GM18873 (cell line): ENCODE data around the gene ARHGAP6.

Experiments used
- ATAC-seq: cut with Tn5 transposase; IDR thresholded peaks from one replicate; pipeline ENCODE4 v1.9.1; 2021; ENCODE audit warnings: mild to moderate bottlenecking, moderate library complexity, moderate number of reproducible peaks; ENCODE audit not compliant: unreplicated experiment, low FRiP score

The ARHGAP6 gene

GRCh38 chrX:11465648-11466411 is 199.9 kb downstream of the ARHGAP6 start:
- no peak for ATAC-seq

- ATAC-seq = no peak
Observed at GRCh38 chrX:11464836-11465463, 200.8 kb downstream of the ARHGAP6 start.

GRCh38 chrX:11464380-11464779 is 201.3 kb downstream of the ARHGAP6 start:
- no peak for ATAC-seq

DNA sequence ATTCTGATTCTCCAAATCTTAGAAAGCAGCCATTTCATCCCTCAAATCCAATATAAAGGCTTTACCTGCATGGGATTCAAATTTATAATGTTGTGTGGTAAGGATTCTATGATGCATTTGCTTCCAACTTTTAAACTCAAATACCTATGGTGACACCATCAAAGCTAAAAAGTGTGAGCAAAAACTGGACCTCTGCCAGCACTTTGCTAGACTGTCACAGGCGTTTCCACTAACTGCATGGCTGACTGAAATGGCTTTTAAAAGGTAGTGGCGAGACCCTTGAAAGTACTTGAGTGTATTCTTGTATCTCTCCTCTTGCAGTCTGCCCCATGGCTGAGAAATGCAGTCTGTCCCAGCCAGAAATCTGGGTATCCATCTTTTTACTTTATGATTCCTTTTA is 203.1 kb downstream of the ARHGAP6 start:
- no peak for ATAC-seq

GRCh38 chrX:11462136-11462535 is 203.6 kb downstream of the ARHGAP6 start:
- ATAC-seq = no peak

DNA sequence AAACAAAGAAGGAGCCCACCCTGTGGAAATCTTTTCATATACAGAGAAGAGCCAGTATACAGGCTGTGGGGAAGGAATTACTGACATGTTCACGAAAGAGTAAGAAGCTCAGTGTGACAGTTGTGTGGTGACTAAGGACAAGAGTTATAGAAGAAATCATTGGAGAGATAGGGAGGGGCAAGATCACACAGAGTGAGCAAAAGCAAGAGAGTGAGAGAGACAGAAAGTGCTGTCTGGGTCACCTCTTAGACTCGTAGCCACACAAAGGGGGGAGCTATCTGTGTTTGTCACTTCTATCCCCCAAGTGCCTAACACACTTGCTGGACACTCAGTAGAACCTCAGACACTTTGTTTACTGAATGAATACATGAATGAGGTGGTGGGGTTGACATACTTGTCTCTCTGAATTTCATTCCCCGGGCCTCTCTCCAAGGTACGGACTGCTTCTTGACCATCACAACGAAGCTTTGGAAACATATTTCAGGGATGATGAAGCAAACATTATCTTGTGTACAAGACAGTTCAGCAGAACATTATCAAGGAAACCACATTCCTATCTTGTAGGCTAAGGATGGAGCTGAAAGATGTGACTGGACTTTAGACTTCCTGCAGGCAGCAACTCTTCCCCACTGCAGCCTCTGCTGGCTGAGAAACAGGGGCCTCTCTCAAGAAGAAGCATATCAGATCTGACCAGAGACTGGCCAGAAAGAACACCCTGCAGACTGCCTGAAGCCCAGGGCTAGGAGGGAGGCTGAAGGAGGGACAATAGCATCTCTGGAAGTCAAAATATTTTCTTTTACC is 204.3 kb downstream of the ARHGAP6 start:
- no peak for ATAC-seq

- ATAC-seq = no peak
Observed at GRCh38 chrX:11460347-11460746, 205.4 kb downstream of the ARHGAP6 start.

DNA sequence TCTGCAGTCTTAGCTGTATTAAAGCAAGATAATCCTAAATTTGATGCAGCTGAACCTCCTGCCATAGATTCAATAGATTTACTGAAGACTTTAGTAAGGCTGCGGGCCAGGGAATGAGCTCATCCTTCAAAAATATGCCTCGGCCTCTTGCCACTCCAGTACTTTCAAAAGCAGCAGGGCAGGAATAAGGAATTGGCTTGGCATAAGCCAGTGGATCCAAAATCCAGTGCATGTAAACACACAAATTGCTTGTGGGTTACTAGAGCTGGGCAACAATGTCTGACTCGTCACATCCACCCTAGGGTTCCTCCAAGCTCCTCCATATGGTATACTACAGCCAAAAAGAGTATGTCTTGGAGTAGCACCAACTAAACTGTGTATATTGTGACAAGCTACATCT is 207.6 kb downstream of the ARHGAP6 start:
- no peak for ATAC-seq

- no peak for ATAC-seq
Observed at GRCh38 chrX:11451151-11451550, 214.6 kb downstream of the ARHGAP6 start.

DNA sequence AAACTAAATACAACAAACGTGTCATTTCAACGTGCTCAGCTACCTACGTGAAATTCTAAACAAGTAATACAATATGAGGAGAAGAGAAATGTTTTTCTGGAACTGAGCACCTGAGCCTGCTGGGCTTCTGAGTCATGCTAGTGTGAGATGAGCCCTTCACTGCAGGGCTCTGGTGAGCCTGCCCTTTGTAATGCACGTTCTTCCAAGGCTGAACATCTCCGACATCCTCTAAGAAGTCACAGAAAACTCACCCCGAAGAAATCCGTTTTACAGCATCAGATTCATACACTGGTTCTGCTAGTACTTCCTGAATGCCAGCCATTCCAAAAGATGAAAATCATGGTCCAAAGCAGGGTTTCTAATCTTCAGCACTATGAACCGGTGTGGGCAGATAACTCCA is 215.4 kb downstream of the ARHGAP6 start:
- ATAC-seq = no peak

DNA sequence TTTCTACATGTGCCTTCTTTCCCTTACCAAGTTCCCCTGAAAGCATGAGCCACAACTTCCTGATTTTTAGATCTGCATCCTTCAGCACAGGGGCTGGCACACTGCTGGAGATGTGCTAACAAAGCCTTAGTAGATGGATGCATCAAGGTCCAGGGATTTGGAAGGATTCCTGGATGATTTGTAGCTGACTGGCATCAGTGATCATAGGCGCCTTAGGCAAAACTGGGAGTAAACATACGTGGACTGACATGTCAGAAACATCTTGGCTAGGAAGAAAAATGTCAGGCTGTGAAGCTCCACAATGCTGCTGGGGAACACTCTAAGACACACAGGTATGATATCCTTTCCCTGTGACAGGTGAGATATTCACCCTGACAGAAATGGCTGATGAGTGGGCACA is 216.1 kb downstream of the ARHGAP6 start:
- no peak for ATAC-seq

GRCh38 chrX:11447418-11447817 is 218.3 kb downstream of the ARHGAP6 start:
- no peak for ATAC-seq

DNA sequence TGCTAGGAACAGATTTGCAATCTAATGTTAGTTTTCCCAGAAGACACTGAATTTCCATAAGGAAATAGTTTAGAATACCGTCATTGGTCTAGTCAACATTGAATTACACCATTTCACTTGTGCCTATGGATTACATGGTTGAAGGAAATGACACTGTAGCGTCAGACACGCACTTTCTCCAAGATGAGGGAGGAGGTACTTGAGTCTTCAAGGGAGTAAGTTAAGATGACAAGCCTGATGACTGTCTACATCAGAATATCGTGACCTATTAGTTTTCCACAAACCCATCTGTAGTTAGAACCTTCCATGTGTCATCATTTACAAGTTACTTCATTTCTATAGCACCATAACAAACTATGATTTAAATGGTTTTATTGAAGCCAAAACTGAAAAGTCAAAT is 218.8 kb downstream of the ARHGAP6 start:
- no peak for ATAC-seq

DNA sequence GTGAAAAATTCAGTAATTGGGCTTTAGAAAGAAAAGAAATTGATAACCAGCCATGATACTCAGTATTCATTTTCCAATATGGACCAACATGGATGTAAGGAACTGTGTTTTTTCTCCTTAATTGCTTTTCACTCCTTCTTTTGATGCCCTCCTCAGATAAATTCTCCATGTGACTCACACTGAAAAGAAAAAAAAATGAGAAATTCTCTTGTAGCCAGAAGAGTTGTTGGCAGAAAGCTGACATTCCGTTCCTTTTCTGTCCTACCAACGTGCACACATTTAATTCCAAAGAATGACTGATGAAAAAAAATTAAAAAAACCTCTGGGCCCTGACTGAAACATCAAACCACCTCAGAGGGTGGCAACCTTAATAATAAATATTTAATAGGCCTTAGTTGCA is 219.4 kb downstream of the ARHGAP6 start:
- ATAC-seq = no peak

DNA sequence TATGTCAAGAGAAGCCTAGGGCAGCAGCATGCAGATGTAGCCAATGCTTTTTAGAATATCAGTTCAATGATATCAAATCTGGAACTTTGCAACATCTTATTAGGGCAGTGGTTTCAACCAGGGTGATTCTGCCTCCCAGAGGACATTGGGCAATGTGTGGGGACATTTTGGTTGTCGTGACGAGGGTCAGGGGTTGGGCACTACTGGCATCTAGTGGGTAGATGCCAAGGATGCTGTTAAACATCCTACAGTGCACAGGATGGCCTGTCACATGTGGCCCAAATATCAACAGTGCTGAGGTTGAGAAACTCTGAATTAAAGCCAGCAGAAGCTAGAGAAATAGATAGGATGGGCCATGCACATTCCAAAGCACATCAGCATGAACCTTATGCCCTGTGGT is 220.2 kb downstream of the ARHGAP6 start:
- ATAC-seq = no peak

GRCh38 chrX:11444052-11444451 is 221.7 kb downstream of the ARHGAP6 start:
- ATAC-seq = no peak

DNA sequence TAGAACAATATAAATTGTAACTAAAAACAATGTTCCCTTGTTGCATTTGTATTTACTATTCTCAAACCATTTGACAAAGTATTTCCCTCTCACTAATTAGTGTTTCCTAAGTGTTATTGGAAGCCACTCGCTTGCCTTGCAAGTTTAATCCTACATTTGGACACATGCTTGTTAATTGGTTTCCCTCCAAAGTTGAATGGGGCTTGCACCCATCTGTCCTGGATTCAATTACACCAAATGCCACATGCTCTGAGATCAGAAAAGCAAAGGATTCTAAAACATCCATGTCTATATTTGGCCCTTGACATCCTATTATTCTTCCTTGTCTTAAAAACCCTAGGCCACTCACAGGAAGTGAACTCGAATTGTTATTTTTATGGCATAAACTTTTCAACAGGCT is 225.9 kb downstream of the ARHGAP6 start:
- no peak for ATAC-seq

DNA sequence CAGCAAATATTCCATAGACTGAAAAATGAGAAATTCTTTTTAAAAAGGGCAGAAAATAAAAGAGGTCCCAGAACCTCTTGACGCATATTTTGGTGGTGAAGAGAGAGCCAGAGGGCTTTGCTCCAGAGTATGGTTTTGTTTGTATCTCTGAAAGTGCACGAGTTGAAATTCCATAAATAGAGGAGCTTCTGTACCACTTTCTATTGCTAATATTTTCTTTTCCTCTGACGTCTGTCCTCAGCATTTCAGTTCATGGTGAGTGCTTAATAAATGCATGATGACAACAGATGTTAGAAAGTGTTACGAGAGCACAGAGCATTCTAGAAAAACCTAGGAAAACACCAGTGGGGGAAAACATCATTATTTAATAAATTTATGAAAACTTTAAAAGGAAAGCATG is 227.0 kb downstream of the ARHGAP6 start:
- ATAC-seq = no peak

- no peak for ATAC-seq
Observed at GRCh38 chrX:11438380-11438723, 227.4 kb downstream of the ARHGAP6 start.

GRCh38 chrX:11437642-11438379 is 227.9 kb downstream of the ARHGAP6 start:
- no peak for ATAC-seq

GRCh38 chrX:11435568-11435967 is 230.2 kb downstream of the ARHGAP6 start:
- ATAC-seq = no peak
